ENCODE data around the gene PHLDB2. TPM values are rescaled to one million over a fixed set of nuclear protein-coding genes. Genes with fewer than 3 reads are reported as not detected.

Gene PHLDB2
- total and polyA plus RNA-seq, 10 of the 15 experiments (the other 5 are each of a cell fraction or from before 2014, with no cell fraction given): 0.03 to 0.67 (median 0.40) TPM

DNA sequence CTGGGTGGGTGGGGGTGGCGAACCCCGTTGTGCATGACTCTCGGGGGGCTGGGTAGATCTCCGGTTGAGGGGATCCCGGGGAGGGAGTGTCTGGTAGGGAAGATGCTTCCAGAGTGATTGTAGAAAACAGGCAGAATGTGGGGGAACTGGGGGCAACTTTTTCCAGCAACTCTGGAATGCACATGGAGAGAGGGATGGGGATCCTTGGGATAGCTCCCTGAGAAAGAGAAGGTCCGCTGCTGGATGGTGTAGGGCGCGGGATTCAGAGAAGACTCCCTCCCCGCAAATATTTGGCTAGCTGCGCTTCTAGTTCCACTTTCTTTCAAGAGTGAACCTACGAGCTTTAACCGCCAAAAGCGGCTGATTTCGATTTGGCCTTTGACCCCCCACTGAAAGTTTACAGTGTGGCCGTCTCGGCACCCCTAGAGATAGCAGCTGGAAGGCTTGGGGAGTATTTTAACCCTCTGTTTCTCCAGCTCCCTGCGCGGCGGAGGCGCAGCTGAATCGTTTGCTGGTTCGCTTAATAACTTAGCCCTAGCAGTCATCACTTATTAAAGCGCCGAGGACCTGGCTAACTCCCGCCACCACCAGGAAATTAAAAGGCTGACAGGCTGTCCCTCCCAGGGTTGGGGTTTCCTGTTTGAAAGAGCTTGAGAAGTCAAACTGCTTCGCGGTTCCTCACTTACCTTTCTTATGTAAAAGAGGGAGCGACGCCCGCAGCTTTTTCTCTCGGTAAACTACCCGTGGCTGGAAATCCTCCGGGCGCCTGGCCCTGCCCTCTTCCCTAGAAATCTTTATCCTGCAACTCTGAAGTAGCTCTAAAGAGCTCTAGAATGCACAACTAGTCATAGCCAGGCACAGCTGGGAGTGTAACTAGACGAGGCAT, 1.2 kb downstream of the PHLDB2 start:
- in situ Hi-C loops (cut with MboI): no loop called here
- TF ChIP-seq SP1 (IDR thresholded peaks at IDR 0.05; ENCODE audit: low read depth, low read length) (no peak), CHD1 (IDR thresholded peaks at IDR 0.05; ENCODE audit: low read depth, low read length) (no peak), PML (IDR thresholded peaks at IDR 0.05; ENCODE audit: low read length) (no peak), HSF1 (IDR thresholded peaks at IDR 0.05; ENCODE audit: low read depth, low read length) (no peak), ZBTB11 (CRISPR knock-in tag; IDR thresholded peaks at IDR 0.05) (no peak), GATAD2B (conservative IDR thresholded peaks at IDR 0.05; ENCODE audit: low read depth) (0 out of 2 replicates have a peak, but pooled peaks have one; percentile 37), ETV6 (conservative IDR thresholded peaks at IDR 0.05 in 1 of 2, IDR thresholded peaks at IDR 0.05 in 1 of 2; ENCODE audit: borderline replicate concordance in 1 of 2, low read depth in 1 of 2) (0 out of 4 replicates have a peak, but pooled peaks of 1 of the 2 experiments have one; percentile 7), SMC3 (IDR thresholded peaks at IDR 0.05; ENCODE audit: borderline replicate concordance, low read length) (peak; percentile 32; the same call in 1 of the 2 replicates), RAD51 (IDR thresholded peaks at IDR 0.05) (no peak), IKZF1 (conservative IDR thresholded peaks at IDR 0.05) (peak; percentile 60), CBX5 (IDR thresholded peaks at IDR 0.05; ENCODE audit: low read depth) (no peak)
- TF ChIP-seq, protein P1, sequence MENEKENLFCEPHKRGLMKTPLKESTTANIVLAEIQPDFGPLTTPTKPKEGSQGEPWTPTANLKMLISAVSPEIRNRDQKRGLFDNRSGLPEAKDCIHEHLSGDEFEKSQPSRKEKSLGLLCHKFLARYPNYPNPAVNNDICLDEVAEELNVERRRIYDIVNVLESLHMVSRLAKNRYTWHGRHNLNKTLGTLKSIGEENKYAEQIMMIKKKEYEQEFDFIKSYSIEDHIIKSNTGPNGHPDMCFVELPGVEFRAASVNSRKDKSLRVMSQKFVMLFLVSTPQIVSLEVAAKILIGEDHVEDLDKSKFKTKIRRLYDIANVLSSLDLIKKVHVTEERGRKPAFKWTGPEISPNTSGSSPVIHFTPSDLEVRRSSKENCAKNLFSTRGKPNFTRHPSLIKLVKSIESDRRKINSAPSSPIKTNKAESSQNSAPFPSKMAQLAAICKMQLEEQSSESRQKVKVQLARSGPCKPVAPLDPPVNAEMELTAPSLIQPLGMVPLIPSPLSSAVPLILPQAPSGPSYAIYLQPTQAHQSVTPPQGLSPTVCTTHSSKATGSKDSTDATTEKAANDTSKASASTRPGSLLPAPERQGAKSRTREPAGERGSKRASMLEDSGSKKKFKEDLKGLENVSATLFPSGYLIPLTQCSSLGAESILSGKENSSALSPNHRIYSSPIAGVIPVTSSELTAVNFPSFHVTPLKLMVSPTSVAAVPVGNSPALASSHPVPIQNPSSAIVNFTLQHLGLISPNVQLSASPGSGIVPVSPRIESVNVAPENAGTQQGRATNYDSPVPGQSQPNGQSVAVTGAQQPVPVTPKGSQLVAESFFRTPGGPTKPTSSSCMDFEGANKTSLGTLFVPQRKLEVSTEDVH (IDR thresholded peaks at IDR 0.05; ENCODE audit: low read depth, partially characterized antibody): peak; percentile 57

More for the DNA sequence above, 1.2 kb downstream of the PHLDB2 start:
- POLR2A ChIA-PET: interaction anchor here (0.6 to 1.5 kb wide), 7 partner anchors 10 to 173 kb away, joined by 3 to 4 read pairs (median 3); partner anchors contain the start of gene ABHD10
- H3K9me3 ChIP-seq (replicated peaks; ENCODE audit: control insufficient read depth, insufficient read depth, low read length): no peaks in the 10 kb centered on the region
- SMC1A ChIA-PET (ENCODE audit: uncharacterized antibody, unreplicated experiment): interaction anchor here (0.7 to 7.6 kb wide), 37 partner anchors 9 to 282 kb away, joined by 3 to 120 read pairs (median 5); partner anchors contain the start of genes ABHD10 and TAGLN3
- peak overlapping the region; percentile 8; the same call in 1 of the 2 replicates for H3K9ac ChIP-seq (ENCODE audit: control insufficient read depth, insufficient read depth, low read length)
- no peaks in the 10 kb centered on the region for H3K36me3 ChIP-seq (ENCODE audit: control insufficient read depth in 2 of 2, insufficient read depth in 2 of 2, low read length in 1 of 2)
- RAD21 ChIA-PET (ENCODE audit: unreplicated experiment): interaction anchor here (0.7 to 5.1 kb wide), 31 partner anchors 8 to 1219 kb away, joined by 3 to 76 read pairs (median 4); no protein-coding TSS in a partner anchor
- no peaks in the 10 kb centered on the region for H3K79me2 ChIP-seq (ENCODE audit: control insufficient read depth, insufficient read depth, low read length)
- BruUV-seq (replicated peaks): no TSS peak
- FAIRE-seq: peak; percentile 84
- peak overlapping the region; percentile 73 for H2AFZ ChIP-seq (ENCODE audit: control insufficient read depth, low read depth, low read length)
- H3K4me1 ChIP-seq (ENCODE audit: control insufficient read depth, insufficient read depth, low read length): peaks cover 5% of the 10 kb centered on the region
- under 1% methylated on average over 33 of the region's 35 CpGs for WGBS (ENCODE audit: insufficient coverage, insufficient replicate concordance, low lambda C conversion rate, missing lambda C conversion rate)
- peak overlapping the region; percentile 98 for H3K4me2 ChIP-seq (ENCODE audit: control insufficient read depth, insufficient read depth)
- H3K4me3 ChIP-seq: peak overlapping the region; percentile 64
- H4K20me1 ChIP-seq (ENCODE audit: control insufficient read depth, insufficient read depth): no peaks in the 10 kb centered on the region
- H3K27ac ChIP-seq (ENCODE audit: control insufficient read depth, insufficient read depth): no peak overlapping the region
- CTCF ChIA-PET: interaction anchor here (0.5 to 11.1 kb wide), 31 partner anchors 8 to 729 kb away, joined by 3 to 157 read pairs (median 5); partner anchors contain the start of gene ABHD10
- peaks cover 2 to 13% of the 10 kb centered on the region in 2 experiments for H3K27me3 ChIP-seq (replicated peaks in 1 of 2; ENCODE audit: control insufficient read depth in 2 of 2, insufficient read depth in 2 of 2, low read length in 1 of 2)
- ATAC-seq: peak; percentile 91
- DNase-seq (ENCODE audit: low read depth, low spot score): peak; percentile 30
- intact Hi-C loops (cut with micrococcal nuclease; ENCODE audit: unreplicated experiment): loop anchor here (1.0 to 5.0 kb wide), 3 partner anchors 109 to 193 kb away; no protein-coding TSS in a partner anchor
